Measurements from ENCODE around the gene LRMDA.

GRCh38 chr10:76040107-76040829, 608.8 kb downstream of the LRMDA start:
- no peak for TF ChIP-seq CTCF (IDR thresholded peaks at IDR 0.05; ENCODE audit: borderline replicate concordance, extremely low read depth, low read length, poor library complexity, severe bottlenecking)
- no peak for TF ChIP-seq EZH2 (IDR thresholded peaks at IDR 0.05; ENCODE audit: borderline replicate concordance, low read depth, low read length, severe bottlenecking)

Measured in DND-41 (cell line).